ENCODE results near the gene RANBP17.

DNA sequence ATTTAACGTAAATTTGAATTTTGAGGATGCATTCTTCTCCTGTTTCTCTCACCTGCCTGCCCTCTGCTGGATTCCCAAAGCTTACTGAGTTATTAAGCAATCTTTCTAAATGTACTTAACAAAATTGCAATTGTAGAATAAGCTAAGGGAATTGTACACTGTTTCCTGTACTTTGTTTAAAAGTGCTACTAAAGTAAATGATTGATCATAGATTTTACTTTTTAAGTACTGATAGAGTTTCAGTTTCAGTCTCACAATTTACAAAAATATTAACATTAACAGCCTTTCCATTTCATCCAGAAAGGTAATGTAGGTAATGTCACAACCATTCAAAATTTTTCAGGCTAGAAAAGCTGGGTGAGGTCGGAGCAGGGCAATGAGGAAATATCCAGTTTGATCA, 4.8 kb upstream of the RANBP17 start:
- TF ChIP-seq, protein P1, sequence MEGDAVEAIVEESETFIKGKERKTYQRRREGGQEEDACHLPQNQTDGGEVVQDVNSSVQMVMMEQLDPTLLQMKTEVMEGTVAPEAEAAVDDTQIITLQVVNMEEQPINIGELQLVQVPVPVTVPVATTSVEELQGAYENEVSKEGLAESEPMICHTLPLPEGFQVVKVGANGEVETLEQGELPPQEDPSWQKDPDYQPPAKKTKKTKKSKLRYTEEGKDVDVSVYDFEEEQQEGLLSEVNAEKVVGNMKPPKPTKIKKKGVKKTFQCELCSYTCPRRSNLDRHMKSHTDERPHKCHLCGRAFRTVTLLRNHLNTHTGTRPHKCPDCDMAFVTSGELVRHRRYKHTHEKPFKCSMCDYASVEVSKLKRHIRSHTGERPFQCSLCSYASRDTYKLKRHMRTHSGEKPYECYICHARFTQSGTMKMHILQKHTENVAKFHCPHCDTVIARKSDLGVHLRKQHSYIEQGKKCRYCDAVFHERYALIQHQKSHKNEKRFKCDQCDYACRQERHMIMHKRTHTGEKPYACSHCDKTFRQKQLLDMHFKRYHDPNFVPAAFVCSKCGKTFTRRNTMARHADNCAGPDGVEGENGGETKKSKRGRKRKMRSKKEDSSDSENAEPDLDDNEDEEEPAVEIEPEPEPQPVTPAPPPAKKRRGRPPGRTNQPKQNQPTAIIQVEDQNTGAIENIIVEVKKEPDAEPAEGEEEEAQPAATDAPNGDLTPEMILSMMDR (IDR thresholded peaks at IDR 0.05): no peak
- no peak for TF ChIP-seq EZH2 (IDR thresholded peaks at IDR 0.05; ENCODE audit: borderline replicate concordance, insufficient read depth, low read depth, low read length, poor library complexity, severe bottlenecking)
